Gastroesophageal sphincter (tissue), 4 donors: ENCODE data around the gene PLXNA2. TPM values are rescaled to one million over a fixed set of nuclear protein-coding genes. Genes with fewer than 3 reads are reported as not detected.

Experiments used
- ATAC-seq: fragments of 150-250 bp; one replicate; pipeline ENCODE4 v1.9.1; 2016; ENCODE audit warnings: mild to moderate bottlenecking, moderate library complexity
- H3K27ac ChIP-seq, 4 donors: fragments of 200-600 bp; sonication (generic) in 3 of 4; 1 replicate in 3 of 4; 2 replicates in 1 of 4; pipeline ENCODE4 v1.5.1; 2016 to 2019
- H3K27me3 ChIP-seq: fragments of 200-600 bp; sonication (generic); one replicate; pipeline ENCODE4 v1.5.1; 2019
- H3K36me3 ChIP-seq, 2 donors: fragments of 200-600 bp; sonication (generic); one replicate each; pipeline ENCODE4 v1.5.1; 2019; ENCODE audit warnings: control low read depth in 1 of 2
- H3K4me1 ChIP-seq, 3 donors: fragments of 200-600 bp; sonication (generic); 1 replicate in 2 of 3; 2 replicates in 1 of 3; pipeline ENCODE4 v1.5.1; 2016 to 2019; ENCODE audit warnings: control low read depth in 2 of 3
- H3K4me3 ChIP-seq, 2 donors: fragments of 200-600 bp; sonication (generic); one replicate each; pipeline ENCODE4 v1.5.1; 2019; ENCODE audit warnings: mild to moderate bottlenecking in 1 of 2, moderate library complexity in 1 of 2
- H3K9me3 ChIP-seq, 3 donors: fragments of 200-600 bp; sonication (generic); one replicate each; pipeline ENCODE4 v1.5.1; 2017 to 2019; ENCODE audit warnings: control low read depth in 2 of 3
- EP300 ChIP-seq: sonication (generic); formaldehyde crosslinking; IDR thresholded peaks from one replicate; pipeline ENCODE4 v1.6.1; 2017; ENCODE audit warnings: antibody characterized with exemption, mild to moderate bottlenecking
- POLR2A ChIP-seq, 2 donors: fragments of 450-650 bp; IDR thresholded peaks; one replicate each; pipeline ENCODE4 v1.6.1; 2017; ENCODE audit warnings: antibody characterized with exemption in 2 of 2, mild to moderate bottlenecking in 2 of 2, moderate library complexity in 1 of 2
- POLR2AphosphoS5 ChIP-seq: sonication (generic); formaldehyde crosslinking; IDR thresholded peaks from one replicate; pipeline ENCODE4 v1.6.1; 2017; ENCODE audit warnings: antibody characterized with exemption
- WGBS, 2 donors: methylation state at CpG; one replicate each; pipeline ENCODE4 v1.1.5; 2018; ENCODE audit warnings: low coverage in 1 of 2; 5-methylcytosine and 5-hydroxymethylcytosine counted together
- total RNA-seq, 4 donors: library from RNA; depleted of rRNA; stranded (reverse); fragments of >200 nt; gene quantifications; one replicate each; pipeline ENCODE4 v1.1.0, GENCODE V29; 2016
- TF ChIP-seq, protein P1 (sequence below), 4 experiments: fragments of 200-600 bp in 2 of 4; fragments of 450-650 bp in 2 of 4; sonication (generic) in 1 of 4; IDR thresholded peaks; one replicate each; pipeline ENCODE4 v1.5.1; 2017 to 2019; ENCODE audit warnings: antibody characterized with exemption in 4 of 4, mild to moderate bottlenecking in 2 of 4, moderate library complexity in 2 of 4

PLXNA2 gene
- total RNA-seq, 4 donors from 2014 or later = 12.5 to 38.3 (median 32.0) TPM

DNA sequence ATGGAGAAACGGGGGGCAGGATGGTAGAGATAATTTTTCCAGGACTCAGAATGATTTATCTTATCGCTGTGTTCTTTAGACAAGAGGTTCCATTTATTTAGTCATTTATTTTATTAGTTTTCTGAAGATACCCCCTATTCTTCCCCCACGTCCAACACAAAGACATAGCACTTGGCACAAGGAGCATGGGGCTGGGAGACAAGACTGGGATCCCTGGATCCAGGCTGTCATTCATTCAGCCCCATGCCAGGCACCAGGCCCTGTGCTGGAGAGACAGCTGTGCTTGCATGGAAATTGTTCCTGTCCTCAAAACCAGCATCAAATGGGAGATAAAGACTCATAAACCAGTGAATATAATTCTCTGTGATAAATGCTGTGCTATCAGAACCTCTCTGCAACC, 27.1 kb upstream of the PLXNA2 start:
- no peak overlapping the region for H3K4me3 ChIP-seq
- H3K27me3 ChIP-seq = peaks cover 31% of the 10 kb centered on the region
- H3K4me1 ChIP-seq = no peaks in the 10 kb centered on the region
- TF ChIP-seq POLR2A (IDR thresholded peaks at IDR 0.05) (no peak), EP300 (no peak), POLR2AphosphoS5 (no peak)
- TF ChIP-seq, protein P1, sequence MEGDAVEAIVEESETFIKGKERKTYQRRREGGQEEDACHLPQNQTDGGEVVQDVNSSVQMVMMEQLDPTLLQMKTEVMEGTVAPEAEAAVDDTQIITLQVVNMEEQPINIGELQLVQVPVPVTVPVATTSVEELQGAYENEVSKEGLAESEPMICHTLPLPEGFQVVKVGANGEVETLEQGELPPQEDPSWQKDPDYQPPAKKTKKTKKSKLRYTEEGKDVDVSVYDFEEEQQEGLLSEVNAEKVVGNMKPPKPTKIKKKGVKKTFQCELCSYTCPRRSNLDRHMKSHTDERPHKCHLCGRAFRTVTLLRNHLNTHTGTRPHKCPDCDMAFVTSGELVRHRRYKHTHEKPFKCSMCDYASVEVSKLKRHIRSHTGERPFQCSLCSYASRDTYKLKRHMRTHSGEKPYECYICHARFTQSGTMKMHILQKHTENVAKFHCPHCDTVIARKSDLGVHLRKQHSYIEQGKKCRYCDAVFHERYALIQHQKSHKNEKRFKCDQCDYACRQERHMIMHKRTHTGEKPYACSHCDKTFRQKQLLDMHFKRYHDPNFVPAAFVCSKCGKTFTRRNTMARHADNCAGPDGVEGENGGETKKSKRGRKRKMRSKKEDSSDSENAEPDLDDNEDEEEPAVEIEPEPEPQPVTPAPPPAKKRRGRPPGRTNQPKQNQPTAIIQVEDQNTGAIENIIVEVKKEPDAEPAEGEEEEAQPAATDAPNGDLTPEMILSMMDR (IDR thresholded peaks at IDR 0.05) = no peak
- ATAC-seq = no peak
- H3K36me3 ChIP-seq = no peaks in the 10 kb centered on the region
- 87 to 100% methylated on average over 2 to 3 of the region's 3 CpGs for WGBS, 2 donors
- H3K27ac ChIP-seq = no peak overlapping the region
- no peaks in the 10 kb centered on the region for H3K9me3 ChIP-seq

DNA sequence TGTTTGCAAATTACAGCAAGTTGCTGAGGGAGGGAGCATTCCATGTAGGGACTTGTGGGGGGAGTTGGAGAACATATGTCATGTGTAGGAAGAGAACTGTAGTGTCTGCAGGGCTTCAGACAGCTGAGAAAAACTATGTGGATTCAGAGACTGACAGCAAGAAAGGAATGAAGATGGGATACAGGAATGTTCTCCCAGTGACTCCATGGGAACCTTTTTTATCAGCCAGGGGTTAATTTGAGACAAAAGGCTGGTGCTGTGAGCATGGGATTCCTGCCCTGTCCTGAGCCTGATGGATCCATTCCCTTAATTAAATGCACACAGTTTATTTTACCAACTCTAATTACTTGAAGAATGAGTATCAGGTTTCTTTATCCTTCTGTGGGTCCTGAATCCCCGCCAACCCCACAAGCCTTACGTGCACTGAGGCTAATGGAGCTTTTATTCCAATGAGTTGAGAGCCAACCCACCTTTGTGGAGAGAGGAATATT, 26.5 kb upstream of the PLXNA2 start:
- H3K27ac ChIP-seq = no peak overlapping the region
- no peaks in the 10 kb centered on the region for H3K4me1 ChIP-seq
- TF ChIP-seq EP300 (no peak), POLR2AphosphoS5 (no peak)
- TF ChIP-seq, protein P1 (IDR thresholded peaks at IDR 0.05) = no peak
- no peaks in the 10 kb centered on the region for H3K36me3 ChIP-seq
- H3K9me3 ChIP-seq = no peaks in the 10 kb centered on the region
- no peak for ATAC-seq
- H3K4me3 ChIP-seq = no peak overlapping the region
- peaks cover 35% of the 10 kb centered on the region for H3K27me3 ChIP-seq
- 14 to 93% methylated on average over 1 to 2 of the region's 2 CpGs for WGBS, 2 donors

DNA sequence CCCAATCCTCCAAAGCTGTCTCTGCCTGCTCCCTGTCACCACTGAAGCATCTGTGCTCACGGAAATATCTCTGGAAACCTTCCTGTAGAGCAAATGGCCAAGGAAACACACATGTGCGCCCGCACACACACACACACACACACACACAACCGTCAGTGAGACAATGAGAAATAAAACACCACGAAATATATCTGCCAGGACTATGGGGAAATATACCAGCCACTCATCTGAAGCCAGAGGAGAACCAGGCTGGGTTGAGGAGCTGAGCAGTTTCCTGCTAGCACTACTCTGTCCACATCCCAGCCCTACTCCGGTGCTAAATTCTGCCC, 25.1 kb upstream of the PLXNA2 start:
- peaks cover 39% of the 10 kb centered on the region for H3K27me3 ChIP-seq
- TF ChIP-seq POLR2AphosphoS5 (no peak), POLR2A (IDR thresholded peaks at IDR 0.05) (no peak), EP300 (no peak)
- TF ChIP-seq, protein P1 (IDR thresholded peaks at IDR 0.05) = no peak
- H3K27ac ChIP-seq = no peak overlapping the region
- H3K4me1 ChIP-seq = no peaks in the 10 kb centered on the region
- no peak overlapping the region for H3K4me3 ChIP-seq
- no peak for ATAC-seq
- H3K36me3 ChIP-seq = no peaks in the 10 kb centered on the region
- no peaks in the 10 kb centered on the region for H3K9me3 ChIP-seq
- 30 to 33% methylated on average over 3 to 6 of the region's 6 CpGs for whole genome bisulfite sequencing, 2 donors

DNA sequence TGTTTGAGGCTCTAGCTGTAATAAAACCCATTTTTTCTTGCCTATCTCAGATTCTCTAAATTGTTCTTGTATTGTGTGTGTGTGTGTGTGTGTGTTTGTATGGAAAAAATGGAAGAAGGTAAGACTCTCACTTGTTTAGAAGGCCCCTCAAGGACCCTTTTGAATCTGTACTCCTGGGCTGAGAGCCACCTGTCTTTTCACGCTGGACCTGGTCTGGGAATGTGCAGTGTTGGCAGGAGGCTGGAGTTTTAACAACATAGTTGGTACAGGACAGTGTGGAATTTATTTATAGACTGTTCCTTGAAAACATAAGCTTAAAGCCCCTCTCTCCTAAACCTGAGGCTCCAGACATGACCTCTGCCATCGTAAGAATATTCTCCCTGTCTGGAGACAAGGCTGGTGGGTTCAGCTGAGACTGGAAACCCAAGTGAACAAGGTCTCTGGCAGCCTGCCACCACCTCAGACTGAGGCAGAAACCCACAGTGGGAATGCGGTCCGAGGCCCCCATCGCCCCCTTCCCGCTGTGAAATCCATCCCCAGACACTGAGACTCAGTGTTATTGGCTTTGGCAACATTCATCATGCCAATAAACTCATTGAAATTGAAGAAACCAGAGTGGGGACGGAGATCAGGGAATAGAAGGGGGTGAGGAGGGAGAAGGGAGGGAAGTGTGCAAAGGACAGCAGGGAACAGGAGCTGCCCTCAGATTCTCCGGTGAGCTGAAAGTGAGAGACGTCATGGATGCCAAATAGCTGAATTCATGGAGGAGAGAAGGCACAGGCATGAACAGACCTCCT, 24.6 kb upstream of the PLXNA2 start:
- Histone ChIP-seq H3K27me3 (peaks cover 39% of the 10 kb centered on the region), H3K9me3 (no peaks in the 10 kb centered on the region), H3K4me3 (no peak overlapping the region), H3K27ac (no peak overlapping the region), H3K4me1 (no peaks in the 10 kb centered on the region), H3K36me3 (no peaks in the 10 kb centered on the region)
- ATAC-seq = no peak
- WGBS, 2 donors = 24 to 45% methylated on average over 2 to 5 of the region's 9 CpGs
- TF ChIP-seq, protein P1 (IDR thresholded peaks at IDR 0.05) = no peak
- TF ChIP-seq POLR2A (IDR thresholded peaks at IDR 0.05) (no peak), EP300 (no peak), POLR2AphosphoS5 (no peak)

DNA sequence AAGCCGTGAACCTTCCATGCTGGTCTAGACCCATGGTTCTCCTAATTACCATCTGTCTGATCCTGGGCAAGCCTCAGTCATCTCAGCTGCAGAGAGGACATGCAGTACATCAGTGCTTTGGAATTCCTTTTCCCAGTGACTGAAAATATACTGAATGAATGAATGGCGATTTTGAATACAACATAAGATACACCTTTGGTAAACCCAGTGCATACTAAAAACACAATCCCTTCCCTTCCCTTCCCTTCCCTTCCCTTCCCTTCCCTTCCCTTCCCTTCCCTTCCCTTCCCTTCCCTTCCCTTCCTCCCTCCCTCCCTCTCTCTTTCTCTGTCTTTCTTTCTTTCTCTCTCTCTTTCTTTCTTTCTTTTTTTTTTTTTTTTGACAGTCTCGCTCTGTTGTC, 21.3 kb upstream of the PLXNA2 start:
- H3K27me3 ChIP-seq = peaks cover 39% of the 10 kb centered on the region
- TF ChIP-seq POLR2A (IDR thresholded peaks at IDR 0.05) (no peak), EP300 (no peak), POLR2AphosphoS5 (no peak)
- TF ChIP-seq, protein P1 (IDR thresholded peaks at IDR 0.05) = no peak
- no peaks in the 10 kb centered on the region for H3K36me3 ChIP-seq
- no peaks in the 10 kb centered on the region for H3K4me1 ChIP-seq
- no peak overlapping the region for H3K27ac ChIP-seq
- no peak overlapping the region for H3K4me3 ChIP-seq
- peaks cover 0 to 2% (median 0%) of the 10 kb centered on the region in 3 donors for H3K9me3 ChIP-seq
- 96% methylated on average over 2 of the region's 3 CpGs; no CpG with 5 or more reads in 1 of the 2 donors for WGBS, 2 donors
- ATAC-seq = no peak
